ENCODE results near the gene DTWD1. TPM values are rescaled to one million over a fixed set of nuclear protein-coding genes. Genes with fewer than 3 reads are reported as not detected.

DTWD1 gene
- total and polyA plus RNA-seq, 2 of the 13 experiments (the other 11 are each of a cell fraction or from before 2014, with no cell fraction given) = 12.7 to 18.3 TPM

DNA sequence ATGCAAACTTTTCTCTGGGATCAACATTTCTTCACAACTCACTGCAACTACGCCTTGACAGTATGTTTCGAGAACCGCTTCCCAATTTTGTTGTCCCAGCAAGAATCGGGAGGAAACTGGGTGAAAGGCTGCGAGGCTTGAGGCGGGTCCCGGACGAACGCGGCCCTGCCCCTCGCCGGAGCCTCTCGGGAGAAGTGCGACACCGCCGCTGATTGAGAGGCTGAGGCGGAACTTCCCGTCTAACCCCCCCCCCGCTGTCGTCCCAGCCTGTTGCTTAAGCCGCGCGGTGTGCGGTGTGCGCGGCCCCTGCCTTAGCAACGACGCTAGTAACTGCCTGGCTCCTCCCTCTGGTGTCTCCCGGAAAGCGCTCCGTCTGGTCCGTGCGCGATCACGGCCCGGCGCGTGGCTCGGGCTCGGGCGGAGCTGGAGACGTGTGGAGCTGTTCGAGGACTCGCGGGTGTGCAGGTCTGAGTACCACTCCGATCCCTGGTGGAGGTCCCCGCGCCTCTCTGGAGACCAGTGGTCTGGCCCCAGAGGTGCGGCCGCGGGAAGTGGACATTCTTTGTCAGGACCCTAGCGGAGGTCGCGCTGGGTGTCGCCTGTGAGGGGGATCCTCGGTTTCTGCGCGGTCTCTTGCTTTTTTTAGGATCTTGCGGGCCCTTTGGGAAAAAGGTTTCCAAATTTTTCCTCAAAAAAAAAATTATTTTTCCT is at the start of gene DTWD1, which contains the start of gene FAM227B (continued):
- TF ChIP-seq NFAT5 (CRISPR knock-in tag; IDR thresholded peaks at IDR 0.05) (peak; percentile 95), ZFYVE20 (CRISPR knock-in tag; IDR thresholded peaks at IDR 0.05; ENCODE audit: borderline replicate concordance, low read depth) (no peak), HOXD1 (CRISPR knock-in tag; IDR thresholded peaks at IDR 0.05) (peak; percentile 95), NR2F6 (IDR thresholded peaks at IDR 0.05) (no peak), NR2F6 (CRISPR knock-in tag; IDR thresholded peaks at IDR 0.05) (peak; percentile 69), ZNF569 (CRISPR knock-in tag; IDR thresholded peaks at IDR 0.05; ENCODE audit: borderline replicate concordance) (no peak), ZNF207 (IDR thresholded peaks at IDR 0.05; ENCODE audit: borderline replicate concordance) (no peak), SATB2 (CRISPR knock-in tag; IDR thresholded peaks at IDR 0.05) (no peak), ZNF790 (CRISPR knock-in tag; IDR thresholded peaks at IDR 0.05; ENCODE audit: borderline replicate concordance) (peak; percentile 83; the same call in 1 of the 2 replicates), JARID2 (CRISPR knock-in tag; IDR thresholded peaks at IDR 0.05; ENCODE audit: insufficient replicate concordance) (no peak), ZNF782 (CRISPR knock-in tag; IDR thresholded peaks at IDR 0.05; ENCODE audit: borderline replicate concordance) (peak; percentile 96), RFXAP (CRISPR knock-in tag; IDR thresholded peaks at IDR 0.05; ENCODE audit: borderline replicate concordance) (peak; percentile 97), ATF6 (CRISPR knock-in tag; conservative IDR thresholded peaks at IDR 0.05) (no peak), ATF1 (CRISPR knock-in tag; IDR thresholded peaks at IDR 0.05) (no peak), ZNF672 (CRISPR knock-in tag; IDR thresholded peaks at IDR 0.05) (no peak)
- TF ChIP-seq, protein P1, sequence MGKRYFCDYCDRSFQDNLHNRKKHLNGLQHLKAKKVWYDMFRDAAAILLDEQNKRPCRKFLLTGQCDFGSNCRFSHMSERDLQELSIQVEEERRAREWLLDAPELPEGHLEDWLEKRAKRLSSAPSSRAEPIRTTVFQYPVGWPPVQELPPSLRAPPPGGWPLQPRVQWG (CRISPR knock-in tag; IDR thresholded peaks at IDR 0.05; ENCODE audit: borderline replicate concordance, low read depth) = no peak
- TF ChIP-seq, protein P2, sequence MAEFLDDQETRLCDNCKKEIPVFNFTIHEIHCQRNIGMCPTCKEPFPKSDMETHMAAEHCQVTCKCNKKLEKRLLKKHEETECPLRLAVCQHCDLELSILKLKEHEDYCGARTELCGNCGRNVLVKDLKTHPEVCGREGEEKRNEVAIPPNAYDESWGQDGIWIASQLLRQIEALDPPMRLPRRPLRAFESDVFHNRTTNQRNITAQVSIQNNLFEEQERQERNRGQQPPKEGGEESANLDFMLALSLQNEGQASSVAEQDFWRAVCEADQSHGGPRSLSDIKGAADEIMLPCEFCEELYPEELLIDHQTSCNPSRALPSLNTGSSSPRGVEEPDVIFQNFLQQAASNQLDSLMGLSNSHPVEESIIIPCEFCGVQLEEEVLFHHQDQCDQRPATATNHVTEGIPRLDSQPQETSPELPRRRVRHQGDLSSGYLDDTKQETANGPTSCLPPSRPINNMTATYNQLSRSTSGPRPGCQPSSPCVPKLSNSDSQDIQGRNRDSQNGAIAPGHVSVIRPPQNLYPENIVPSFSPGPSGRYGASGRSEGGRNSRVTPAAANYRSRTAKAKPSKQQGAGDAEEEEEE (CRISPR knock-in tag; IDR thresholded peaks at IDR 0.05; ENCODE audit: borderline replicate concordance) = no peak
- TF ChIP-seq, protein P3, sequence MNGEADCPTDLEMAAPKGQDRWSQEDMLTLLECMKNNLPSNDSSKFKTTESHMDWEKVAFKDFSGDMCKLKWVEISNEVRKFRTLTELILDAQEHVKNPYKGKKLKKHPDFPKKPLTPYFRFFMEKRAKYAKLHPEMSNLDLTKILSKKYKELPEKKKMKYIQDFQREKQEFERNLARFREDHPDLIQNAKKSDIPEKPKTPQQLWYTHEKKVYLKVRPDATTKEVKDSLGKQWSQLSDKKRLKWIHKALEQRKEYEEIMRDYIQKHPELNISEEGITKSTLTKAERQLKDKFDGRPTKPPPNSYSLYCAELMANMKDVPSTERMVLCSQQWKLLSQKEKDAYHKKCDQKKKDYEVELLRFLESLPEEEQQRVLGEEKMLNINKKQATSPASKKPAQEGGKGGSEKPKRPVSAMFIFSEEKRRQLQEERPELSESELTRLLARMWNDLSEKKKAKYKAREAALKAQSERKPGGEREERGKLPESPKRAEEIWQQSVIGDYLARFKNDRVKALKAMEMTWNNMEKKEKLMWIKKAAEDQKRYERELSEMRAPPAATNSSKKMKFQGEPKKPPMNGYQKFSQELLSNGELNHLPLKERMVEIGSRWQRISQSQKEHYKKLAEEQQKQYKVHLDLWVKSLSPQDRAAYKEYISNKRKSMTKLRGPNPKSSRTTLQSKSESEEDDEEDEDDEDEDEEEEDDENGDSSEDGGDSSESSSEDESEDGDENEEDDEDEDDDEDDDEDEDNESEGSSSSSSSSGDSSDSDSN (CRISPR knock-in tag; IDR thresholded peaks at IDR 0.05) = peak; percentile 100

Measured in HepG2 (cell line).